NCI-H774 (cell line): ENCODE data around the gene ZNF550.

Experiments
- DNase-seq: peaks from one replicate; lab custom pipeline; 2025; lab: John Stamatoyannopoulos, UW

The ZNF550 gene

DNA sequence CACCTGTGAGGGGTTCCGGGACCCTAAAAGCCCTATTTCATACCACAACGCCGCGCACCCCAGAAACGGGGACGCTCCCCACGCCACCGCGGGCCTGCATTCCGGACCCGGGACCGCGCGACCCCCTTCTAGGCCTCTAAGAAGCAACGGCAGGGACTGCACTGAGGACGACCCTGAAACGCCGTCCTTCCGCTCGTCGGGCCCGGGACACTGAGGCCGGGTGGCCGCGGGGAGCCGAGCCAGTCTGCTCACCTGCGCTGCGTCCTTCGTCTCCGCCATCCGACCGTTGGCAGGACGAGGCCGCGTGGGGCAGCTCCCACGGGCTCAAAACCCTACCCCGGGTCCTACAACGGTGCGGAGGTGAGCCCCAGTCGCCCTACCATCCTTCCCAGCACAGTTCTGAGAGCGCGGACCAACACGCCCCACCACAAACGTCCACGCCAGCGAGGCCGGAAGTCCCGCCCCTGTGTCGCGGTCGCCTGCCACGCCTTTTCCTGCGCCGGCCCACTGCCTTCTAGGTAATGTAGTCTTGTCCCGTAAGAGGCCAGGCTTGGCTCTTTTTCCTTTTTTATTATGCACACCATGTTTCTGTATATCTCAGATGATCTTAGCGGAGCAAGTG, at the start of gene ZNF550:
Gene ZNF550 (minus strand): TSS at position 460 of the 622 bp plus-strand sequence. CDS start 181 bp downstream, at position 279.
- DNase-seq: peak; percentile 62

DNA sequence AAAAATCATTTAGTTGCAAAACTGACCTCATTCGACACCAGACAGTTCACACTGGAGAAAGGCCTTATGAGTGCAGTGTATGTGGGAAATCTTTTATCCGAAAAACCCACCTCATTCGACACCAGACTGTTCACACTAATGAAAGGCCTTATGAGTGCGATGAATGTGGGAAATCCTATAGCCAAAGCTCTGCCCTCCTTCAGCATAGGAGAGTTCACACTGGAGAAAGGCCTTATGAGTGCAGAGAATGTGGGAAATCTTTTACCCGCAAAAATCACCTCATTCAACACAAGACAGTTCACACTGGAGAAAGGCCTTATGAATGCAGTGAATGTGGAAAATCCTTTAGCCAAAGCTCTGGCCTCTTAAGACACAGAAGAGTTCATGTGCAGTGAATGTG, 47.3 kb upstream of the ZNF550 start:
- no peak for DNase-seq

- peak; percentile 89 for DNase-seq
Measured at GRCh38 chr19:57599761-57600383, 40.2 kb upstream of the ZNF550 start, which contains the start of gene ZNF530. ZNF530 (plus strand) TSS chr19:57599885; CDS start chr19:57604346, 4,461 bp downstream.

GRCh38 chr19:57599377-57599760, 39.7 kb upstream of the ZNF550 start:
- DNase-seq: no peak

- DNase-seq: no peak
Measured at GRCh38 chr19:57587529-57587928, 27.9 kb upstream of the ZNF550 start.

DNA sequence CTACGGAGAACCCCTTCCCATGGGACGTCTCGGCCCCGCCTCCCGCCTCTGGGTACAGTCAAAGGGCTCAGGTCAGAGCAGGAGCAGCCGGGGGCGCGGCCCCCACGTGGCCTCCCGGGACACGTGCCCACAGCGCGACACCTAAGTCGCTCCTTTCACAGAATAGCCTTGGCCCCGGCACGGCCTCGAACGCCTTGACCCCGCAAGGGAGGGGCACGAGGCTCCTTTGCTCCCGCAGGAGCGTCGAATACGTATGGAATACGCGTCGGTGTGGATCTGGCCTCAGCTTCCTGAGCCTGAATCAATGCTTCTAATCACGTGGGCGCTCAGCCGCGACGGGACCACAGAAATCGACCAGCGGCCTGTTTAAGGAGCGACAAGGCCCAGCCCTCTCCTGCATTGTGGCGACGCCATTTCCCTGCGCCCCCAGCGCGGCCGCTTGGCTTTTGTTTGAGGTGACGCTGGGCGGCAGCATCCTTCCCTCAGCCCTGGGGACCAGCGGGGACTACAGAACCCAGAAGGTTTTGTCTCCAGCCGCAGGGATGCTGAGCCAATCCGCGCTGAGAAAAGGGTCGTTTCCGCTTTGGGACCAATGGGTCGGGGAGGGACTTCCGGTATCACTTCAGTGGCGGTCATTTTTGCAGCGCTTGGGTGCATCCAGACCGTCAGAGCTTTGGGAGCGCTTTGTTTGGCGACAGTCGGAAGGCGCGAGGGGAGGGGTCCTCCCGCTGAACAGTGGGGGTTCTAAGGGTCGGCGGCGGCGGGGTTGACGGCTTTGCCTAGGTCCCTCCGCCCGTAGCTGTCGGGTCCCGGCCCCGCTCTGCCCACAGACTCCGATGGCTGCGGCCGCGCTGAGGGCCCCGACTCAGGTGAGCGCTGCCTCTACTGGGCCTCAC, 24.1 kb upstream of the ZNF550 start, which contains the start of gene ZIK1:
Gene ZIK1 (plus strand): TSS at position 625 of the 896 bp plus-strand sequence. CDS start 212 bp downstream, at position 837.
- DNase-seq: no peak

GRCh38 chr19:57583104-57583520, 23.4 kb upstream of the ZNF550 start:
- no peak for DNase-seq

- DNase-seq: peak; percentile 98
Measured at GRCh38 chr19:57578487-57579205, 19.0 kb upstream of the ZNF550 start, which contains the start of gene ZNF416. ZNF416 (minus strand) TSS chr19:57578911; CDS start chr19:57578704, 207 bp downstream.

GRCh38 chr19:57576661-57577060, 17.0 kb upstream of the ZNF550 start:
- no peak for DNase-seq

GRCh38 chr19:57572415-57572947, 12.8 kb upstream of the ZNF550 start:
- no peak for DNase-seq

GRCh38 chr19:57570707-57571106, 11.0 kb upstream of the ZNF550 start:
- no peak for DNase-seq

DNA sequence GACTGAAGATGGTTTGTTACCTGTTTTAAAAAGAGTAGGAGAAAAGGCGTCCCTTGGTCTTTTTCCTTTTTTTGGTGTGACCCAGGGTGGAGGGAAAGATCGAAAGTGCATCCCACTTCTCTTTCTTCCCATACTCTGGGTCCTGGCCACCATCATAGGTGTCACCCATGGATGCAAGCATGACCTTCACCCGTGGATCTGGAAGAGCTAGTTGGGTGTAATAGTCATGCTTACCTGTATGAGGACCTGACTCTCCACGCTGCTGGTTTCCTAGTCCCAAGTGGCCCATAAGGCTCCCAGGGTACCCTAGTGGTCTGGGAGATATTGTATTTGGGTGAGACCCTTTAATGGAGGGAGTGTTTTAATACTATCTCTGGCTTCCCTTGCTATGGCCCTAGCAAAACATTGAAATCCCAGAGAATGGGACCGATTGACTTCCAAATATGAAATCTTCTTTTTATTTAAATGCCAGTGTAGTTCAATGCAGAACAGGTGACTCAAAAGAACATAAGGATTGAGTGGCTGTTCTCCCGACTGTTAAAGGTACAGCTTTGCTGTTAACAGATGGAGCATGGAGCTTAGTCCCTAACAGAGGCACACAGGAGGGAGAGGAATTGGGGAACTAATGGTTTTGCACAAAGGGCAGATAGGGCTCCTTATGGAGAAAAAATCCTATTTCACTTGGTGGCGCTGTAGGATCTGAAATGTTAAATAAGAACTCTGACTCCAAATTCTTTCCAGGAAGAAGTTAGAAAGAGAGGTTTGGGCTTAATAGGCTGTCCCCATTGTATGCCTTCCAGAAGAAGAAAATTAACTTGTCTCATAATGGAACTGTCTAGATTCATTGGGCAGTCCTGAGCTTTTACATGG, 7.0 kb upstream of the ZNF550 start:
- DNase-seq: no peak

- no peak for DNase-seq
Measured at GRCh38 chr19:57563547-57563946, 3.9 kb upstream of the ZNF550 start.

DNA sequence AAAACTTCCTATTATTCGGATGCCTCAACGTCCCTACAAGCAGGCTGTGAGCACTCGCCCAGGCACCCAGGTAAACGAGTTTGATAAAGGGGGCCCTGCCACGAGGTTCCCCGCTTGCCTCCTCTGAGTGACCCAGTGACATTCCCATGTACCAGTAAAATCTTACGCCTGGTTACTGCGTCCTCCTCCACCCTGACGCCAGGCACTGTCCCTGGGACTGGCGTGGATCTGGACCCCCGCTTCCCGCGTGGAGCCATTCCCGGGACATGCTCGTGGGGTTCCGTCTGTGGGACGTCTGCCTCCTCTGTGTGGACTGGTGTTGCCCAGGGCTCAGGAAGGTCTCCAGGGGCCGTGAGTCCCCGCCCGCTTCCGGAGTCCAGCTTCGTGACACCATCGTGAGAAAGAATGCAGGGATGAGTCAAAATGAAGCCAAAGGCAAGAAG, 407 bp upstream of the ZNF550 start:
- DNase-seq: no peak

DNA sequence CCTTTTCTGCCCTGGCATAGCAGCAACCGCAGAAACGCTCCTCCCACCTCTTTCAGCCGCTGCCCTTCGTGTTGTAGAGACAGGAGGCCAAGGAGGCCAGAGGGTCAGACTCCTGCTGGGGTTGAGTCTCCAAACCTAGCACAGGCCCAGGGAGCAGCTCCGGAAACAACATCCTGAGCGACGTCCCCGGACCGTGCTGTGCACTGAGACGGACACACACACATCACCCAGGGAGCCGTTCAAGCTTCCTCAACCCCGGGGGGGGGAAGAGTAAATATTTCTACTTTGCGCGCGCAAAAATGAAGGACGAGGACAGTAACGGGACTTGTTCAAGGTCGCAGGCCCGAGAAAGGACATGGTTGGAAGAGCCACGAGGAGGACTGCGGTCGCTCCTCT, 657 bp downstream of the ZNF550 start:
- peak; percentile 3 for DNase-seq

DNA sequence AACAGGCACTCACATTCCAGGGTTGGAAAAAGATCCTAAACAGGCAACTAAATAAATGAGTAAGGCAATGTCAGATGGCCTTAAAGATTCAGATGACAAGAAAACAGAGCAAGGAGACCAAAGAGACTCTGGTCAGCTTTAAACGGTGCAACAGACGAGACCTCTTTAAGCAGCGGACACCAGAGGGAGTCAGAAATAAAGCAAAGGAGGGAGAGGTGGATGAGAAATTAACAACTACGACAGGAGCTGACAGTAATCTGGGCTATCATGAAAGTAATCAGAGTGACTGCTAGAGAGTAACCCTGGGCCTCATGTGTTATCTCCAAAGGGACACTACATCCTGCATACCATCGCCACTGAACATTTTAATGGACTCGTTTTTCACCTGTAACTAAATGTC, 1.1 kb downstream of the ZNF550 start:
- DNase-seq: no peak

DNA sequence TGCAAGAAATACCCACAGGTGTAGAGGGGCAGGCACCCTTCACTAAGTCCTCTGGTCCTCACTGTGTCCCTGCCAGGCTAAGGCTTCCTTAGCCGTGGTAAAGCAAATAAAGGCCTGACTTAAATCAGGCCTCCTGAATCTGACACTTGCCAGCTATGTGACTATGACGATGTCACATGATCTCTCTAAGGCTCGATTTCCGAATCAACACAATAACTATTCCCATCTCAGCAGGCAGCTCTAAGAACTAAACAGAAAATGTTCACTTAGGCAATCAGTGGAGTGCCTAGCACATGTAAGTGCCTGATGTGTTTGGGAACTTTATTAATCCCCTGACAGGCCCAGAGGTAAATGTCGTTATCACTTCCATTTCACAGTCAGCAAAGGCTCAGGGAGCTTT, 2.0 kb downstream of the ZNF550 start:
- no peak for DNase-seq

DNA sequence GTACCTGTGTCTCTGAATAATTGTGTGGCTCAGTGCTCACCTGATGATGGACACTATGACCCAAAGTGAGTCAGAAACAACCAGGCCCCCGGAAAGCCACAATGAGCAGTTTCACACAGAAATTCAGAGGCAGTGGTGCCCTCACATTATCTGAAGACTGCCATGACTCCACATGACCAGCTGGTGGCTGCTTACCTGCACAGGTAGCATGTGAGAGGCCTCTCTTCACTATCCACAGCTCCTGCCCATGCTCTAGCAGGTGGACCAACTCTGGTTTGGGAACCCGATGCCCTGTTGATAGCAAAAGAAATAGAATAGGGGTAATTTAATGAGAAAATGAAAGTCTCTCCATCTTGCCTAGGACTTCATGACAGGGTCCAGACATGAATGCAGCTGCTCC, 7.2 kb downstream of the ZNF550 start:
- no peak for DNase-seq

DNA sequence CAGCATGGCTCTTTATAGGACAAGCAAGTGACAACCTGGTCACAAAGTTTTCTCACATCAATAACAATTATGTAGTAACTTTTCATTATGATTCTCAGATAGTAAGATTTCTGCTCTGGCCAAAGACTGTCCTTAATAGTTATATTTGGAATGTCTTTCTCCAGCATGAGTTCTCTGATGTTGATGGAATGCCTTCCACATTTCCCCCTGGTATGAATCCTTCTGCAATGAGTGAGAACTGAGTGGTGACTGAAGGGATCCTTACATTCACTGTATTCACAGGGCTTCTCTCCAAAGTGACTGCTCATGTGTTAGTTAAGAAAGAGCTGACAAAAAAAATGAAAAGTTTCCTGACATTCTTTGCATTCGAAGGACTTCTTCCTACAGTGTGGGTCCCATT, 13.2 kb downstream of the ZNF550 start:
- DNase-seq: no peak

GRCh38 chr19:57537953-57538547, 21.6 kb downstream of the ZNF550 start:
- DNase-seq: no peak
